Measurements from ENCODE around the gene KANK2. TPM values are rescaled to one million over a fixed set of nuclear protein-coding genes. Genes with fewer than 3 reads are reported as not detected.

Gene KANK2
- total and polyA plus RNA-seq, 8 donors, result 19.0 to 48.7 (median 28.7) TPM

GRCh38 chr19:11192957-11193939 lies 4.1 kb downstream of the KANK2 start:
- 95 to 97% methylated on average over 63 to 68 of the region's 68 CpGs for WGBS, 2 donors
- H3K4me1 ChIP-seq, result peaks cover 0 to 10% (median 1%) of the 10 kb centered on the region in 3 donors
- no peaks in the 10 kb centered on the region for H3K9me3 ChIP-seq
- no peaks in the 10 kb centered on the region for H3K27me3 ChIP-seq
- intact Hi-C loops (cut with DNase I), result no loop called here
- TF ChIP-seq, protein P1, sequence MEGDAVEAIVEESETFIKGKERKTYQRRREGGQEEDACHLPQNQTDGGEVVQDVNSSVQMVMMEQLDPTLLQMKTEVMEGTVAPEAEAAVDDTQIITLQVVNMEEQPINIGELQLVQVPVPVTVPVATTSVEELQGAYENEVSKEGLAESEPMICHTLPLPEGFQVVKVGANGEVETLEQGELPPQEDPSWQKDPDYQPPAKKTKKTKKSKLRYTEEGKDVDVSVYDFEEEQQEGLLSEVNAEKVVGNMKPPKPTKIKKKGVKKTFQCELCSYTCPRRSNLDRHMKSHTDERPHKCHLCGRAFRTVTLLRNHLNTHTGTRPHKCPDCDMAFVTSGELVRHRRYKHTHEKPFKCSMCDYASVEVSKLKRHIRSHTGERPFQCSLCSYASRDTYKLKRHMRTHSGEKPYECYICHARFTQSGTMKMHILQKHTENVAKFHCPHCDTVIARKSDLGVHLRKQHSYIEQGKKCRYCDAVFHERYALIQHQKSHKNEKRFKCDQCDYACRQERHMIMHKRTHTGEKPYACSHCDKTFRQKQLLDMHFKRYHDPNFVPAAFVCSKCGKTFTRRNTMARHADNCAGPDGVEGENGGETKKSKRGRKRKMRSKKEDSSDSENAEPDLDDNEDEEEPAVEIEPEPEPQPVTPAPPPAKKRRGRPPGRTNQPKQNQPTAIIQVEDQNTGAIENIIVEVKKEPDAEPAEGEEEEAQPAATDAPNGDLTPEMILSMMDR (IDR thresholded peaks at IDR 0.05), result no peak
- no peak overlapping the region for H3K27ac ChIP-seq
- FAIRE-seq, result no peak
- no peak overlapping the region for H3K4me3 ChIP-seq
- DNase-seq, result peak in 1 of 6 donors; percentile 73
- peaks cover 0 to 18% (median 10%) of the 10 kb centered on the region in 3 donors for H3K36me3 ChIP-seq
- no peak for ATAC-seq

GRCh38 chr19:11191934-11192333 lies 5.4 kb downstream of the KANK2 start:
- 71 to 73% methylated on average over 5 of the region's 5 CpGs for WGBS, 2 donors
- Histone ChIP-seq H3K4me1 (peaks cover 0 to 10% (median 0%) of the 10 kb centered on the region in 3 donors), H3K36me3 (peaks cover 0 to 18% (median 10%) of the 10 kb centered on the region in 3 donors), H3K4me3 (no peak overlapping the region), H3K27ac (no peak overlapping the region), H3K9me3 (no peaks in the 10 kb centered on the region), H3K27me3 (no peaks in the 10 kb centered on the region)
- TF ChIP-seq, protein P1 (IDR thresholded peaks at IDR 0.05), result no peak
- ATAC-seq (no peak), FAIRE-seq (no peak), DNase-seq (no peak)
- intact Hi-C loops (cut with DNase I), result no loop called here

GRCh38 chr19:11191273-11191755 lies 6.0 kb downstream of the KANK2 start:
- WGBS, 2 donors, result 81 to 87% methylated on average over 8 of the region's 8 CpGs
- ATAC-seq, result peak in 3 of 4 donors; percentile 41 to 69 (median 46)
- DNase-seq, result peak in 1 of 6 donors; percentile 42

DNA sequence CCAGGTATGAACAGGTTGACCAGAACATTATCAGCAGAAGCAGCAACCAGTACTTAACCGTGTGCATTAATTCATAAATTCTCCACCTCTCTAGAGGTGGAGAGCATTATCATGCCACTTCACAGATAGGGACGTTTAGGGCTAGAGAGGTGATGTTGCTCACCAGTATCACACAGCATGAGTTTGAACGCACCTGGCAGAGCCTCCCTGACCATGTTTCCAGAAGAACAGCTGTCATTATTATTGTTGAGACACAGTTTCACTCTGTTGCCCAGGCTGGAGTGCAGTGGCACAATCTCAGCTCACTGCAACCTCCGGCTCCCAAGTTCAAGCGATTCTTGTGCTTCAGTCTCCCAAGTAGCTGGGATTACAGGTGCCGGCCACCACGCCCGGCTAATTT lies 6.8 kb downstream of the KANK2 start:
- Histone ChIP-seq H3K9me3 (no peaks in the 10 kb centered on the region), H3K27ac (no peak overlapping the region), H3K36me3 (peaks cover 0 to 18% (median 10%) of the 10 kb centered on the region in 3 donors), H3K27me3 (no peaks in the 10 kb centered on the region), H3K4me3 (no peak overlapping the region), H3K4me1 (peaks cover 0 to 16% (median 0%) of the 10 kb centered on the region in 3 donors)
- TF ChIP-seq, protein P1 (IDR thresholded peaks at IDR 0.05), result no peak
- intact Hi-C loops (cut with DNase I), result no loop called here
- no peak for FAIRE-seq
- no peak for DNase-seq
- no peak for ATAC-seq
- 82 to 83% methylated on average over 8 of the region's 8 CpGs for WGBS, 2 donors

More at GRCh38 chr19:11191273-11191755, 6.0 kb downstream of the KANK2 start:
- peaks cover 0 to 18% (median 10%) of the 10 kb centered on the region in 3 donors for H3K36me3 ChIP-seq
- no peak overlapping the region for H3K27ac ChIP-seq
- no peak overlapping the region for H3K4me3 ChIP-seq
- H3K4me1 ChIP-seq, result peaks cover 0 to 10% (median 0%) of the 10 kb centered on the region in 3 donors
- intact Hi-C loops (cut with DNase I), result no loop called here
- TF ChIP-seq, protein P1 (IDR thresholded peaks at IDR 0.05), result no peak
- H3K9me3 ChIP-seq, result no peaks in the 10 kb centered on the region
- no peaks in the 10 kb centered on the region for H3K27me3 ChIP-seq
- no peak for FAIRE-seq

Data from pancreas (tissue), 10 donors.